SK-N-SH (cell line): ENCODE results near the gene GCC1. TPM values are rescaled to one million over a fixed set of nuclear protein-coding genes. Genes with fewer than 3 reads are reported as not detected.

Experiments
- CTCF ChIA-PET: fragments of 300-600, 350-600 bp; formaldehyde crosslinking; extraction: SDS; loops from one replicate; lab custom pipeline; 2021; lab: Yijun Ruan, JAX
- POLR2A ChIA-PET: fragments of 350-600 bp; sonication (Branson Sonifier 250); formaldehyde crosslinking; extraction: SDS; loops from one replicate; lab custom pipeline; 2020; ENCODE audit warnings: antibody characterized with exemption, inconsistent platforms; lab: Yijun Ruan, JAX
- DNase-seq: peaks from one replicate; pipeline ENCODE4 v3.0.0; 2012
- H2AFZ ChIP-seq: fragments of 200-600 bp; sonication (generic); 2 replicates; pipeline ENCODE4 v1.8.1; 2016; ENCODE audit warnings: antibody characterized with exemption, mild to moderate bottlenecking, low read depth
- H3F3A ChIP-seq: fragments of 200-600 bp; sonication (generic); replicated peaks from 2 replicates; pipeline ENCODE3; 2016; ENCODE audit warnings: antibody characterized with exemption, mild to moderate bottlenecking; ENCODE audit not compliant: insufficient read depth
- H3K27ac ChIP-seq, 2 experiments: fragments of 200-500 bp in 1 of 2; fragments of 200-600 bp in 1 of 2; sonication (Bioruptor generic) in 1 of 2; sonication (generic), shearing (Covaris generic) in 1 of 2; 2 replicates each; pipeline versions ENCODE4 v1.5.1 to v1.6.1; 2014 to 2016; ENCODE audit warnings: low read depth in 2 of 2, inconsistent platforms in 1 of 2, low read length in 1 of 2, mild to moderate bottlenecking in 1 of 2, mixed read lengths in 1 of 2
- H3K27me3 ChIP-seq: fragments of 200-600 bp; sonication (generic), shearing (Covaris generic); 2 replicates; pipeline ENCODE4 v1.6.1; 2016; ENCODE audit warnings: mixed run types; ENCODE audit not compliant: insufficient read depth
- H3K36me3 ChIP-seq, 2 experiments: fragments of 200-500 bp in 1 of 2; fragments of 200-600 bp in 1 of 2; sonication (Bioruptor generic) in 1 of 2; sonication (generic) in 1 of 2; replicated peaks in 1 of 2; 2 replicates each; pipeline versions ENCODE3 to v1.5.1; 2014 to 2016; ENCODE audit warnings: low read length in 1 of 2, mild to moderate bottlenecking in 1 of 2; ENCODE audit not compliant: insufficient read depth in 2 of 2, control insufficient read depth in 1 of 2
- H3K4me1 ChIP-seq, 2 experiments: fragments of 200-500 bp in 1 of 2; fragments of 200-600 bp in 1 of 2; sonication (Bioruptor generic) in 1 of 2; sonication (generic), shearing (Covaris generic) in 1 of 2; 2 replicates each; pipeline versions ENCODE4 v1.5.1 to v1.6.1; 2014 to 2016; ENCODE audit warnings: low read depth in 1 of 2, low read length in 1 of 2, mixed run types in 1 of 2; ENCODE audit not compliant: insufficient read depth in 2 of 2, control insufficient read depth in 1 of 2
- H3K4me2 ChIP-seq: fragments of 200-600 bp; sonication (generic), shearing (Covaris generic); 2 replicates; pipeline ENCODE4 v1.6.1; 2017; ENCODE audit warnings: mixed run types
- H3K4me3 ChIP-seq, 2 experiments: fragments of 200-500 bp in 1 of 2; fragments of 200-600 bp in 1 of 2; sonication (Bioruptor generic) in 1 of 2; sonication (generic), shearing (Covaris generic) in 1 of 2; 2 replicates each; pipeline versions ENCODE4 v1.5.1 to v1.8.1; 2014 to 2016; ENCODE audit warnings: low read depth in 2 of 2, inconsistent platforms in 1 of 2, low read length in 1 of 2, mild to moderate bottlenecking in 1 of 2, mixed read lengths in 1 of 2, moderate library complexity in 1 of 2
- H3K79me2 ChIP-seq: fragments of 200-600 bp; sonication (generic); 2 replicates; pipeline ENCODE4 v1.8.1; 2017; ENCODE audit warnings: mild to moderate bottlenecking; ENCODE audit not compliant: insufficient read depth
- H3K9ac ChIP-seq: fragments of 200-600 bp; sonication (generic); 2 replicates; pipeline ENCODE4 v1.6.1; 2017; ENCODE audit warnings: mixed run types
- H3K9me2 ChIP-seq: fragments of 200-600 bp; sonication (generic); 2 replicates; pipeline ENCODE4 v1.6.1; 2017; ENCODE audit warnings: mixed run types
- H3K9me3 ChIP-seq: fragments of 200-600 bp; sonication (generic); 2 replicates; pipeline ENCODE4 v1.6.1; 2017; ENCODE audit warnings: mixed run types, mild to moderate bottlenecking, moderate library complexity
- H4K20me1 ChIP-seq: fragments of 200-600 bp; sonication (generic); 2 replicates; pipeline ENCODE4 v1.6.1; 2017; ENCODE audit warnings: mild to moderate bottlenecking, mixed run types; ENCODE audit not compliant: insufficient read depth
- CHD2 ChIP-seq: fragments of 150-350 bp; IDR thresholded peaks from 2 replicates; pipeline ENCODE4 v1.6.1; 2018; ENCODE audit warnings: low read length; ENCODE audit not compliant: partially characterized antibody
- ELF1 ChIP-seq: IDR thresholded peaks from 2 replicates; pipeline ENCODE4 v1.4.0; 2012
- EP300 ChIP-seq, 2 experiments: IDR thresholded peaks; 2 replicates each; pipeline versions ENCODE4 v1.4.0 to v1.6.1; 2012; ENCODE audit warnings: borderline replicate concordance in 1 of 2, low read depth in 1 of 2, low read length in 1 of 2
- EZH2phosphoT487 ChIP-seq: fragments of 200-600 bp; sonication (generic); IDR thresholded peaks from 2 replicates; pipeline ENCODE4 v1.6.1; 2017; ENCODE audit warnings: low read depth, mixed run types, mild to moderate bottlenecking, antibody characterized with exemption, moderate library complexity, borderline replicate concordance
- FOSL2 ChIP-seq: IDR thresholded peaks from 2 replicates; pipeline ENCODE4 v1.4.0; 2012; ENCODE audit warnings: low read depth, mild to moderate bottlenecking, moderate library complexity, borderline replicate concordance
- FOXM1 ChIP-seq: IDR thresholded peaks from 2 replicates; pipeline ENCODE4 v1.4.0; 2012; ENCODE audit warnings: low read depth, mild to moderate bottlenecking
- GATA2 ChIP-seq: sonication (generic); formaldehyde crosslinking; IDR thresholded peaks from 2 replicates; pipeline ENCODE4 v1.5.0; 2020; ENCODE audit warnings: mild to moderate bottlenecking, missing genetic modification reagents
- MAX ChIP-seq: IDR thresholded peaks from 2 replicates; pipeline ENCODE4 v1.4.0; 2012; ENCODE audit warnings: low read depth
- MEF2A ChIP-seq: IDR thresholded peaks from 2 replicates; pipeline ENCODE4 v1.4.0; 2012; ENCODE audit warnings: low read depth, borderline replicate concordance
- MXI1 ChIP-seq: IDR thresholded peaks from 2 replicates; pipeline ENCODE4 v1.6.1; 2012; ENCODE audit warnings: mild to moderate bottlenecking, low read depth, low read length, improper control_type of control experiment
- NFIC ChIP-seq: IDR thresholded peaks from 2 replicates; pipeline ENCODE4 v1.4.0; 2012; ENCODE audit warnings: borderline replicate concordance
- POLR2AphosphoS5 ChIP-seq: IDR thresholded peaks from 2 replicates; pipeline ENCODE4 v1.6.1; 2012; ENCODE audit warnings: low read depth, low read length
- RCOR1 ChIP-seq: fragments of 150-350 bp; IDR thresholded peaks from 2 replicates; pipeline ENCODE4 v1.6.1; 2017; ENCODE audit warnings: antibody characterized with exemption, low read length
- RXRA ChIP-seq: IDR thresholded peaks from 2 replicates; pipeline ENCODE4 v1.4.0; 2012; ENCODE audit warnings: low read depth, mild to moderate bottlenecking, borderline replicate concordance
- SIN3A ChIP-seq: IDR thresholded peaks from 2 replicates; pipeline ENCODE4 v1.6.1; 2012; ENCODE audit warnings: low read depth, mild to moderate bottlenecking, low read length, moderate library complexity, borderline replicate concordance
- SMC3 ChIP-seq: IDR thresholded peaks from 2 replicates; pipeline ENCODE4 v1.6.1; 2012; ENCODE audit warnings: low read depth, low read length, improper control_type of control experiment
- TAF1 ChIP-seq: IDR thresholded peaks from 2 replicates; pipeline ENCODE4 v1.6.1; 2012; ENCODE audit warnings: low read depth, mild to moderate bottlenecking, low read length, moderate library complexity, borderline replicate concordance
- TEAD4 ChIP-seq: IDR thresholded peaks from 2 replicates; pipeline ENCODE4 v1.4.0; 2012; ENCODE audit warnings: mild to moderate bottlenecking, borderline replicate concordance; ENCODE audit not compliant: insufficient read depth
- WGBS: methylation state at CpG from one replicate; pipeline ENCODE4 v1.1.6; 2017; ENCODE audit warnings: low lambda C conversion rate; 5-methylcytosine and 5-hydroxymethylcytosine counted together
- polyA plus RNA-seq, 3 experiments: library from polyadenylated mRNA; depleted of rRNA; stranded (reverse); fragments of >200 nt; gene quantifications; 2 replicates each; pipeline ENCODE4 v1.2.3, GENCODE V29; 2012
- TF ChIP-seq, protein P1 (sequence below): IDR thresholded peaks from 2 replicates; pipeline ENCODE4 v1.4.0; 2012; ENCODE audit warnings: low read depth, borderline replicate concordance
- TF ChIP-seq, protein P2 (sequence below): IDR thresholded peaks from 2 replicates; pipeline ENCODE4 v1.6.1; 2012; ENCODE audit warnings: mild to moderate bottlenecking, low read depth, low read length, moderate library complexity

GCC1 gene
- polyA plus RNA-seq, 1 of the 3 experiments (the other 2 are of a cell fraction): 8.4 TPM

GRCh38 chr7:127589896-127590295 lies 4.5 kb upstream of the GCC1 start:
- Histone ChIP-seq H4K20me1 (peaks cover 7% of the 10 kb centered on the region), H3K9me2 (no peaks in the 10 kb centered on the region), H3K4me2 (peak overlapping the region; percentile 98), H3K9me3 (no peaks in the 10 kb centered on the region), H3K27me3 (no peaks in the 10 kb centered on the region), H3K4me1 (peaks cover 10 to 21% of the 10 kb centered on the region in 2 experiments; a peak in 3 of 4 replicates), H3F3A (peaks cover 6% of the 10 kb centered on the region), H3K27ac (no peak overlapping the region), H2AFZ (no peak overlapping the region), H3K79me2 (peaks cover 23% of the 10 kb centered on the region), H3K36me3 (peaks cover 20 to 21% of the 10 kb centered on the region in 2 experiments), H3K4me3 (peak overlapping the region in 1 of 2 experiments; percentile 96; a peak in 1 of 4 replicates), H3K9ac (0 out of 2 replicates have a peak overlapping the region, but pooled peaks have one; percentile 91)
- ChIA-PET POLR2A (no interaction called here), CTCF (interaction anchor here (1.2 to 7.9 kb wide), 8 partner anchors 9 to 618 kb away, joined by 3 to 78 read pairs (median 6); no protein-coding TSS in a partner anchor)
- TF ChIP-seq FOSL2 (no peak), POLR2AphosphoS5 (no peak), MAX (no peak), RXRA (no peak), NFIC (no peak), TEAD4 (no peak), GATA2 (CRISPR knock-in tag) (no peak), MXI1 (no peak), FOXM1 (no peak), SMC3 (no peak), MEF2A (no peak), EZH2phosphoT487 (no peak)
- TF ChIP-seq, protein P1, sequence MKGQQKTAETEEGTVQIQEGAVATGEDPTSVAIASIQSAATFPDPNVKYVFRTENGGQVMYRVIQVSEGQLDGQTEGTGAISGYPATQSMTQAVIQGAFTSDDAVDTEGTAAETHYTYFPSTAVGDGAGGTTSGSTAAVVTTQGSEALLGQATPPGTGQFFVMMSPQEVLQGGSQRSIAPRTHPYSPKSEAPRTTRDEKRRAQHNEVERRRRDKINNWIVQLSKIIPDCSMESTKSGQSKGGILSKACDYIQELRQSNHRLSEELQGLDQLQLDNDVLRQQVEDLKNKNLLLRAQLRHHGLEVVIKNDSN: no peak
- no peak for DNase-seq
- 100% methylated on average over 1 of the region's 3 CpGs for WGBS

DNA sequence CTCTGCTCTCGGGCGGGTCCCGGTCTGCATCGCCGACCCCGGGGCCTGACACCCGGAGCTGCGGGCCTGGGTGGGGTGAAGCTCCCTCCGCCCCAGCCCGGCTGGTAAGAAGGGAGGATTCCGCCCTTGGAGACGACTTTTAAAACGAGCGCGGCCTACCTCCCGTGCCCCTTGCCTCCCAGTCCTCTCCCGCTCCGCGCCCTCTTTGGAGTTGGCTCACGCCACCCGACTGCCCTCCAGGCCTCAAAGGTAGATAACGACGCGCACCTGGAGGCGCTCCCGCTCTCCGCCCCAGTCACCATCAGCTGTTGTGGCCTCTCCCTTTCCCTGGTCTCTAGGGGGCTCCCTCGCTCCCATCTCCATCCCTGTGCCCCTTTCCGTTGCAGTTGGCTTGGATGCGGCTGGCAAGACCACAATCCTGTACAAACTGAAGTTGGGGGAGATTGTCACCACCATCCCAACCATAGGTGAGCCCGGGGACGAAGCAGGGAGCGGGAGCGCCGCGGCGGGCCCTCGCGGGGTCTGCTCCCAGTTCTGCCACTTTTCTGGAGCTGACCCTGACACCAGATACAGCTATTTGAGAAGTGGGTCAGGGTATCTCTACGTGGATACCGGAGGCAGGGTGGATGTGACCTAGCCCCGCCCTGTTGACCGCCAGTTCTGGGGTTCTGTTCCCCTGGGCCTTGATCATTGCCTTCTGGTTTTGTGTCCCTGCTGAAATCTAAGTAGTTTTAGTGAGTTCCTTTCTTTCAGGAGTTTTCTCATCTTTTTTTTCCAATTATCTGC lies 3.5 kb upstream of the GCC1 start:
- H3K36me3 ChIP-seq: peaks cover 20 to 21% of the 10 kb centered on the region in 2 experiments
- peaks cover 6% of the 10 kb centered on the region for H3F3A ChIP-seq
- no peaks in the 10 kb centered on the region for H3K27me3 ChIP-seq
- POLR2A ChIA-PET: interaction anchor here (0.8 to 1.1 kb wide), 2 partner anchors 9 to 63 kb away, joined by 3 to 5 read pairs; partner anchors contain the start of gene SND1
- H3K9me2 ChIP-seq: no peaks in the 10 kb centered on the region
- peaks cover 17% of the 10 kb centered on the region for H4K20me1 ChIP-seq
- peaks cover 10 to 30% of the 10 kb centered on the region in 2 experiments; a peak in 3 of 4 replicates for H3K4me1 ChIP-seq
- DNase-seq: peak; percentile 94
- H3K79me2 ChIP-seq: peaks cover 33% of the 10 kb centered on the region
- H3K4me2 ChIP-seq: peak overlapping the region; percentile 98
- H3K9me3 ChIP-seq: no peaks in the 10 kb centered on the region
- H2AFZ ChIP-seq: peak overlapping the region; percentile 83
- peak overlapping the region; percentile 62 to 84 for H3K27ac ChIP-seq
- CTCF ChIA-PET: interaction anchor here (0.6 to 7.9 kb wide), 32 partner anchors 9 to 758 kb away, joined by 3 to 78 read pairs (median 4); partner anchors contain the start of gene PAX4
- peak overlapping the region; percentile 91 for H3K9ac ChIP-seq
- WGBS: 12% methylated on average over 36 of the region's 43 CpGs
- H3K4me3 ChIP-seq: peak overlapping the region; percentile 96 to 100
- TF ChIP-seq SMC3: peak; percentile 58
- TF ChIP-seq TAF1: 0 out of 2 replicates have a peak, but pooled peaks have one; percentile 41
- peak; percentile 81 for TF ChIP-seq SIN3A
- no peak for TF ChIP-seq FOXM1
- TF ChIP-seq ELF1: no peak
- TF ChIP-seq MAX: 0 out of 2 replicates have a peak, but pooled peaks have one; percentile 42
- TF ChIP-seq POLR2AphosphoS5: no peak; the same call in 1 of the 2 replicates
- peak; percentile 54 for TF ChIP-seq RCOR1
- TF ChIP-seq, protein P2, sequence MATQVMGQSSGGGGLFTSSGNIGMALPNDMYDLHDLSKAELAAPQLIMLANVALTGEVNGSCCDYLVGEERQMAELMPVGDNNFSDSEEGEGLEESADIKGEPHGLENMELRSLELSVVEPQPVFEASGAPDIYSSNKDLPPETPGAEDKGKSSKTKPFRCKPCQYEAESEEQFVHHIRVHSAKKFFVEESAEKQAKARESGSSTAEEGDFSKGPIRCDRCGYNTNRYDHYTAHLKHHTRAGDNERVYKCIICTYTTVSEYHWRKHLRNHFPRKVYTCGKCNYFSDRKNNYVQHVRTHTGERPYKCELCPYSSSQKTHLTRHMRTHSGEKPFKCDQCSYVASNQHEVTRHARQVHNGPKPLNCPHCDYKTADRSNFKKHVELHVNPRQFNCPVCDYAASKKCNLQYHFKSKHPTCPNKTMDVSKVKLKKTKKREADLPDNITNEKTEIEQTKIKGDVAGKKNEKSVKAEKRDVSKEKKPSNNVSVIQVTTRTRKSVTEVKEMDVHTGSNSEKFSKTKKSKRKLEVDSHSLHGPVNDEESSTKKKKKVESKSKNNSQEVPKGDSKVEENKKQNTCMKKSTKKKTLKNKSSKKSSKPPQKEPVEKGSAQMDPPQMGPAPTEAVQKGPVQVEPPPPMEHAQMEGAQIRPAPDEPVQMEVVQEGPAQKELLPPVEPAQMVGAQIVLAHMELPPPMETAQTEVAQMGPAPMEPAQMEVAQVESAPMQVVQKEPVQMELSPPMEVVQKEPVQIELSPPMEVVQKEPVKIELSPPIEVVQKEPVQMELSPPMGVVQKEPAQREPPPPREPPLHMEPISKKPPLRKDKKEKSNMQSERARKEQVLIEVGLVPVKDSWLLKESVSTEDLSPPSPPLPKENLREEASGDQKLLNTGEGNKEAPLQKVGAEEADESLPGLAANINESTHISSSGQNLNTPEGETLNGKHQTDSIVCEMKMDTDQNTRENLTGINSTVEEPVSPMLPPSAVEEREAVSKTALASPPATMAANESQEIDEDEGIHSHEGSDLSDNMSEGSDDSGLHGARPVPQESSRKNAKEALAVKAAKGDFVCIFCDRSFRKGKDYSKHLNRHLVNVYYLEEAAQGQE: peak; percentile 27; the same call in 1 of the 2 replicates
- TF ChIP-seq EP300 (IDR thresholded peaks at IDR 0.05; ENCODE audit: borderline replicate concordance in 1 of 2, low read depth in 1 of 2, low read length in 1 of 2): no peak
- peak; percentile 60; the same call in 1 of the 2 replicates for TF ChIP-seq MXI1
- TF ChIP-seq CHD2: peak; percentile 71
